ENCODE measurements around the gene OR7G3.

The OR7G3 gene

GRCh38 chr19:9126900-9127405, at the start of gene OR7G3:
Gene OR7G3, minus strand, starts transcription at chr19:9126950. Its CDS starts 0 bp downstream, at chr19:9126950.
- no peak for TF ChIP-seq GATA2 (IDR thresholded peaks at IDR 0.05; ENCODE audit: low read depth, low read length)
- no peak for TF ChIP-seq GATA3 (IDR thresholded peaks at IDR 0.05; ENCODE audit: low read depth, low read length)

DNA sequence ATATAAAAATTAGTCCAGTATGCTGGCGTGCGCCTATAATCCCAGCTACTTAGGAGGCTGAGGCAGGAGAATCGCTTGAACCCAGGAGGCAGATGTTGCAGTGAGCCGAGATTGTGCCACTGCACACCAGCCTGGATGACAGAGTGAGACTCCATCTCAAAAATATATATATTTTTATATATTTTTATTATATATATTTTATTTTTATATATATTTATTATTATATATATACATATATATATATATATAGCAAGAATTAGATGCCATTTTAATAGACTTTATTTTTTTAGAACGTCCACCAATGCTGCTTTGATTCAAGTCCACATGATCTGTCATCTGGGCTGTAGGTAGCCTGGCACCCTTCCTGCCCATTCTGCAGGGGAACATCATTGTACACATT, 48.6 kb upstream of the OR7G3 start:
- no peak for TF ChIP-seq GATA2 (IDR thresholded peaks at IDR 0.05; ENCODE audit: low read depth, low read length)
- TF ChIP-seq GATA3 (IDR thresholded peaks at IDR 0.05; ENCODE audit: low read depth, low read length) = no peak

DNA sequence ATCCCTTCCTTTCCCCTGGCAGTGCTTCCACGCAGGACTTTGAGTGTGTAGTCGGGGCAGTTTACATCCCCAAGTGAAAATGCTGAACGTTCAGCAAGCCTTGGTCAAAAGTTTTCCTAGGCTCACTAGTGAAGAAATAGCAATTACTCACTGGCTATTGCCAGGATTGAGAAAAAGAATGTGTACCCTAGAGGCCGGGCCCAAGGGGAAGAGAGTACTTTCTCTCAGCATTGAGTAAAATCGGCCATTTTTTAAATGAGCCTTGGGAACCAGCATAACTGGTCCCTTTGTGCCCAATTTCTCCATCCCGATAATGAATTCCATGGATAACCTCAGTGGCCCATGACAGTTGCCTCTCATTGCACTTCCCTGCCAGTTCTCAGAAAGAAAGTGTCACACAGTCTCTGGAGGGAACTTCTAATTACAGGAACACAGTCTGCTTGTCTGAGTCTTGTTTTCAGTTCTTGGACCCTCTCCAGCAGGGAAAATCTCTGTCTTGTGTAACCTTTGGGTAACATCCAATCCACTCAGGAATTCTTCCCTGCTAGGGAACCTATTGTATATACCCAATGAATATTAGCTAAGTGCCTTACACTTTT, 44.7 kb upstream of the OR7G3 start:
- no peak for TF ChIP-seq GATA2 (IDR thresholded peaks at IDR 0.05; ENCODE audit: low read depth, low read length)
- no peak for TF ChIP-seq GATA3 (IDR thresholded peaks at IDR 0.05; ENCODE audit: low read depth, low read length)

GRCh38 chr19:9166846-9167245, 40.1 kb upstream of the OR7G3 start:
- no peak for TF ChIP-seq GATA2 (IDR thresholded peaks at IDR 0.05; ENCODE audit: low read depth, low read length)
- TF ChIP-seq GATA3 (IDR thresholded peaks at IDR 0.05; ENCODE audit: low read depth, low read length) = no peak

GRCh38 chr19:9165261-9165660, 38.5 kb upstream of the OR7G3 start:
- TF ChIP-seq GATA2 (IDR thresholded peaks at IDR 0.05; ENCODE audit: low read depth, low read length) (no peak), GATA3 (IDR thresholded peaks at IDR 0.05; ENCODE audit: low read depth, low read length) (no peak)

DNA sequence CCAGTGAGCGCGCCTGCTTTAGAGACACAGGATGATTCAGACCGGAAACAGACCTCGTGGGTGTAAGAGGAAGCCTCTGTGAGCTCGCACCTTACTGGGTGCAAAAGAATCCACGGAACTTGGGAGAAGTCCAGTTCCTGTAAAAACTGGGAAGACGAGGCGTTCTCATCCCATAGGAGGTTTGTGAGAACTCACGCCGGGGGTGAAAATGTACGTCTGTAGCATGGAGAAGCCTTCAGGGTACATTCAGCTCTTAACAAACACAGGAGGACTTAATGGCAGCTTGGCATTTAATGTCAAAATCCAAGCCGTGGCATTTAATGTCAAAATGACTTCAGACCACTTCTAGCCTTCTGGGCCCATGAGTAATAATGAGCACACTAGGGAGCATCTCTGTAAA, 34.7 kb upstream of the OR7G3 start:
- TF ChIP-seq GATA2 (IDR thresholded peaks at IDR 0.05; ENCODE audit: low read depth, low read length) (no peak), GATA3 (IDR thresholded peaks at IDR 0.05; ENCODE audit: low read depth, low read length) (no peak)

DNA sequence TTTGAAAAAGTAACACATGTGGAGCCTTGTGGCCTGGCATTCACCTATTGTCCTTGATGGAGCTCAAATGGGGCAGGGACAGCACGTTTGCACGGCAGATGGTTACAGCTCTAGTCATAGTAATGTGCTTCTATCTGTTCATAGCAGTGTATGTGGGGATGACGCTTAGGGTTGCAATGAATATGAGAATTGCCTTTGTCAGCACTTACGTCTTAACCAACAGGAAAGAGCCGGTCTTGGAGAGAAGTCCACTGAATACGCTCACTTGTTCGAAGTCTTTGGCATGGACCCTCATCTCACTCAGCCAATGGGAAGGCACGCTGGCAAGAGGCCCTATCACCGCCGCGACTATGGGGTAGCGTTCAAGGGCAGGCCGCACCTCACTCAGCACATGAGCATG, 33.1 kb upstream of the OR7G3 start:
- TF ChIP-seq GATA3 (IDR thresholded peaks at IDR 0.05; ENCODE audit: low read depth, low read length) (no peak), GATA2 (IDR thresholded peaks at IDR 0.05; ENCODE audit: low read depth, low read length) (no peak)

DNA sequence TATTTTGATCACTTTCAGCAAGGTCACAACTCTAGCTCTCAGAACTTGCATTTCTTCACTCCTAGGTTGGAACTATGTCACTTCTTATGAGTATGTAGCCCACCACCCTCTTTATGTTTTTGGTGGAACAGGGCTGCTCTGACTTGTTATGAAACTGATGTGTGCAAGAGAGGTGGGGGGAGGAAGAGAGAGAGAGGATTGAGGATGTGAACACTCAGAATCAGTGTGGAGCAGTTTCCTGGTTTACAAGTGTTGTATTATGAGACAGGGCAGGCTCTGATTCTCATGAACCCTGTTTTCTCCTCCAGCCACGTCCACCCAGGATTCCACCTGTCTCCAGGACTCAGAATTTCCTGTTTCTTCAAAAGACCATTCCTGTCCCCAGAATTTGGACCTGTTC, 29.6 kb upstream of the OR7G3 start:
- TF ChIP-seq GATA3 (IDR thresholded peaks at IDR 0.05; ENCODE audit: low read depth, low read length) (no peak), GATA2 (IDR thresholded peaks at IDR 0.05; ENCODE audit: low read depth, low read length) (no peak)

DNA sequence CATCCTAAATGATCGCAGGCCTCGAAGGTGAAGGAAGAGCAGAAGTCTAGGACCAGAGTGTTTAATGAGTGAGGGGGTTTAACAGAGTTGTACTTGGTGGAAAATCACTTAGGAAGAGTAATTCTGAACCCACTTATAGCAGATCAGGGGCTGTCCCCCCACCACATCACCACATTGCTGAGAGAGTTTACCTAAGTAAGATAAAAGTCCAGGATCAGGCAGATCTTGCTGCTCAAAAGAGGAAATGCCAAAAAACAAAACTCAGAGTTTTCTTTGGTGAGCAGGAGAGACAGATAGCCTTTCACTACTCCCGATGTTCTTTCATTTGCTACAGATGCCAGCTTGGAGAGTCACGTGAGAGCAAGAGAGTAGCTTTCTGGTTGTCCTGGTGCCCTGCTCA, 28.8 kb upstream of the OR7G3 start:
- TF ChIP-seq GATA3 (IDR thresholded peaks at IDR 0.05; ENCODE audit: low read depth, low read length) (no peak), GATA2 (IDR thresholded peaks at IDR 0.05; ENCODE audit: low read depth, low read length) (no peak)

GRCh38 chr19:9151367-9151766, 24.6 kb upstream of the OR7G3 start:
- TF ChIP-seq GATA2 (IDR thresholded peaks at IDR 0.05; ENCODE audit: low read depth, low read length) = no peak
- no peak for TF ChIP-seq GATA3 (IDR thresholded peaks at IDR 0.05; ENCODE audit: low read depth, low read length)

DNA sequence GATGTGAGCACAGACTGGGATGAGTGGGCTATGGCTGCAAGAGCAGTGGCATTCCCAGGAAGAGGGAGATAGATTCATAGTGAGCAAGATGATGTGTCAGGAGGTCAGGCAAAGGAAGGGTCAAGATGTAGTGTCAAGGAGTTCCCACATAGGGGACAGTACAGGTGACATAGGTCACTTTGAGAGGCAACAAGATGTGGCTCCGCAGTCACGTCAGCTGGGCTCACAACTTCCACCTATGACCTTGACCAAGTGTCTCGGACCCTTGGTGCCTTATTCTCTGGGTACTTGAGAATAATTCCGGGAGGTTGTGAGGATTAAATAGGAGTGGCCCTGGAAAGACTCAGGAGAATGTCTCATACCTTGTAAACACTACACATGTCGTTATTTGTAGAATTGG, 23.9 kb upstream of the OR7G3 start:
- TF ChIP-seq GATA2 (IDR thresholded peaks at IDR 0.05; ENCODE audit: low read depth, low read length) (no peak), GATA3 (IDR thresholded peaks at IDR 0.05; ENCODE audit: low read depth, low read length) (no peak)

GRCh38 chr19:9149997-9150396, 23.2 kb upstream of the OR7G3 start:
- TF ChIP-seq GATA3 (IDR thresholded peaks at IDR 0.05; ENCODE audit: low read depth, low read length) (no peak), GATA2 (IDR thresholded peaks at IDR 0.05; ENCODE audit: low read depth, low read length) (no peak)

DNA sequence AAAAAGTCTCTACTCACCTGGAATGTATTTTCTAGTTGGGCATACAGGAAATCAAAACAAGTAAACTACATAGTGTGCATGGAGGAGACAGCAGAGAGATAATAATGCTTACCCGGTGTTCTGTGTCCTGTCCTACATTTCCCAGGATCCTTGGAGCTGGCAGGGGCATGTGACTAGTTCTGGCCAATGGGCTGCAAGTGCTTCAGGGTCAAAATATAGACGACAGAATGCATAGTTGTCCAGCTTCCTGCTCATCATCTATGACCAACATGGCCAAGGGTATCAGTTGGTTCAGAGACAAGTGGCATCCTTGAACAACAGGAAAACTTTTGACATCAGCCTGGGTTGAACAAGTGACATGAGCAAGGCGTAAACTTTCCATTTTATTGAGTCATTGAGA, 21.9 kb upstream of the OR7G3 start:
- no peak for TF ChIP-seq GATA2 (IDR thresholded peaks at IDR 0.05; ENCODE audit: low read depth, low read length)
- no peak for TF ChIP-seq GATA3 (IDR thresholded peaks at IDR 0.05; ENCODE audit: low read depth, low read length)

GRCh38 chr19:9146882-9147281, 20.1 kb upstream of the OR7G3 start:
- TF ChIP-seq GATA2 (IDR thresholded peaks at IDR 0.05; ENCODE audit: low read depth, low read length) = no peak
- TF ChIP-seq GATA3 (IDR thresholded peaks at IDR 0.05; ENCODE audit: low read depth, low read length) = no peak

- TF ChIP-seq GATA3 (IDR thresholded peaks at IDR 0.05; ENCODE audit: low read depth, low read length) (no peak), GATA2 (IDR thresholded peaks at IDR 0.05; ENCODE audit: low read depth, low read length) (no peak)
These were observed 18.2 kb upstream of the OR7G3 start for GRCh38 chr19:9144920-9145319.

Data from SH-SY5Y (cell line).